PC-3 (cell line): ENCODE data around the gene NDC1. TPM values are rescaled to one million over a fixed set of nuclear protein-coding genes. Genes with fewer than 3 reads are reported as not detected.
A peak's percentile ranks its signal among the peaks of the same experiment; 100 is the strongest.

Experiments used
- ATAC-seq: fragments of 200-7000 bp; cut with Tn5 transposase; 2 replicates; pipeline ENCODE4 v1.9.1; 2020; ENCODE audit warnings: mild to moderate bottlenecking, moderate library complexity
- BruUV-seq: library from RNA; stranded (reverse); fragments of 400-500 nt; replicated peaks from 2 replicates; lab custom pipeline; 2021; lab: Mats Ljungman, UMichigan
- CTCF ChIA-PET: fragments of 300-600 bp; sonication (Branson Sonifier 250); formaldehyde crosslinking; loops from one replicate; lab custom pipeline; 2022; ENCODE audit warnings: antibody characterized with exemption; lab: Charles Lee
- POLR2A ChIA-PET: fragments of 300-600 bp; sonication (Branson Sonifier 250); formaldehyde crosslinking; loops from one replicate; lab custom pipeline; 2022; ENCODE audit warnings: antibody characterized with exemption; ENCODE audit not compliant: unreplicated experiment; lab: Charles Lee
- DNase-seq: peaks from one replicate; pipeline ENCODE4 v3.0.0-alpha.2; 2015
- H2AFZ ChIP-seq: fragments of 300-600 bp; sonication (generic); 2 replicates; pipeline ENCODE4 v1.6.0; 2016; ENCODE audit warnings: antibody characterized with exemption, low read length
- H3F3A ChIP-seq: fragments of 300-600 bp; sonication (generic); one replicate; pipeline ENCODE4 v1.6.0; 2017; ENCODE audit warnings: antibody characterized with exemption, low read length, control low read depth, mild to moderate bottlenecking; ENCODE audit not compliant: unreplicated experiment
- H3K27ac ChIP-seq: fragments of 300-600 bp; sonication (generic); 2 replicates; pipeline ENCODE4 v1.5.1; 2016; ENCODE audit warnings: mild to moderate bottlenecking, low read length
- H3K27me3 ChIP-seq: fragments of 300-600 bp; sonication (generic); 2 replicates; pipeline ENCODE4 v1.6.1; 2016; ENCODE audit warnings: low read length, mixed read lengths
- H3K36me3 ChIP-seq: fragments of 300-600 bp; sonication (generic); 2 replicates; pipeline ENCODE4 v1.6.1; 2016; ENCODE audit warnings: low read depth, mixed run types, low read length, mixed read lengths
- H3K4me1 ChIP-seq: fragments of 300-600 bp; sonication (generic); 2 replicates; pipeline ENCODE4 v1.5.1; 2016; ENCODE audit warnings: low read length; ENCODE audit not compliant: insufficient read depth
- H3K4me2 ChIP-seq: fragments of 300-600 bp; sonication (generic); 2 replicates; pipeline ENCODE4 v1.6.0; 2016; ENCODE audit warnings: low read length
- H3K4me3 ChIP-seq: fragments of 300-600 bp; sonication (generic); 2 replicates; pipeline ENCODE4 v1.5.1; 2016; ENCODE audit warnings: mild to moderate bottlenecking, low read length, mixed read lengths
- H3K79me2 ChIP-seq: fragments of 300-600 bp; sonication (generic); 2 replicates; pipeline ENCODE4 v1.6.1; 2017; ENCODE audit warnings: low read length, mixed read lengths
- H3K9ac ChIP-seq: fragments of 300-600 bp; sonication (generic); 2 replicates; pipeline ENCODE4 v1.6.0; 2016; ENCODE audit warnings: mild to moderate bottlenecking, low read length
- H3K9me2 ChIP-seq: fragments of 300-600 bp; sonication (generic); replicated peaks from 2 replicates; pipeline ENCODE4 v1.6.1; 2016; ENCODE audit warnings: mixed run types, low read length, mixed read lengths
- H3K9me3 ChIP-seq: fragments of 300-600 bp; sonication (generic); 2 replicates; pipeline ENCODE4 v1.6.1; 2016; ENCODE audit warnings: low read length, mixed read lengths
- H4K20me1 ChIP-seq: fragments of 300-600 bp; sonication (generic); 2 replicates; pipeline ENCODE4 v1.6.1; 2016; ENCODE audit warnings: low read length, mixed read lengths
- CTCF ChIP-seq: fragments of 300-600 bp; sonication (generic); conservative IDR thresholded peaks from 2 replicates; pipeline ENCODE4 v1.5.1; 2017; ENCODE audit warnings: antibody characterized with exemption, low read depth, mild to moderate bottlenecking, low read length
- EZH2 ChIP-seq: fragments of 300-600 bp; sonication (generic); IDR thresholded peaks from one replicate; pipeline ENCODE4 v1.6.1; 2017; ENCODE audit warnings: antibody characterized with exemption, mild to moderate bottlenecking, low read length; ENCODE audit not compliant: unreplicated experiment
- EZH2phosphoT487 ChIP-seq: fragments of 300-600 bp; sonication (generic); IDR thresholded peaks from 2 replicates; pipeline ENCODE4 v1.6.1; 2018; ENCODE audit warnings: mild to moderate bottlenecking, antibody characterized with exemption, low read length, borderline replicate concordance
- intact Hi-C: fragments of 100-400 bp; cut with micrococcal nuclease; formaldehyde crosslinking; loops from 2 replicates; pipeline ENCODE4 v1.9.0; 2023
- total RNA-seq: library from RNA; depleted of rRNA; stranded (reverse); fragments of >200 nt; gene quantifications from 2 replicates; pipeline ENCODE4 v1.2.3, GENCODE V29; 2014

The NDC1 gene
- total RNA-seq, 1 experiment from 2014 or later, result 63.6 TPM

DNA sequence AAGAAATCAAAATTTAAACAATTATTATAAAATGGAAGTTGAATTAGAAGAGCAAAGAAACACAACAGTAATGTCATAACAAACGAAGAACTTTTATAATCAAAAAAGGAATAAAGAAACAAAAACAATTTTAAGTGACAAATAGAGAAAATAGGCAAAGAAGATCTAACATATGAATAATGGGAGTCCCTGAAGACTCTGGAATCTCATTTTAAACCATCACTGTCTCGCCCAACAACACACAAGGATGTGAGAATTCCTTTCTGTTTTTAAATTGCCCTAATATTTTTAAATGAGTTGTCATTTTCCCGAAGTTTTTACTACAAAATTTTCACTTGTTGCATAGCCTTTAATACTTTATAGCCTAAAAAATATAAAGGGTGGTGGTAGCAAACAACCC, 4.3 kb upstream of the NDC1 start:
- Histone ChIP-seq H3F3A (no peaks in the 10 kb centered on the region), H3K36me3 (no peaks in the 10 kb centered on the region), H3K9me3 (0 out of 2 replicates have a peak, but pooled peaks cover 3% of the 10 kb centered on the region), H3K4me3 (no peak overlapping the region), H3K79me2 (peaks cover 7% of the 10 kb centered on the region), H3K27ac (no peak overlapping the region), H2AFZ (no peak overlapping the region), H3K4me1 (no peaks in the 10 kb centered on the region), H3K9ac (no peak overlapping the region), H3K27me3 (no peaks in the 10 kb centered on the region), H3K4me2 (no peak overlapping the region), H3K9me2 (no peaks in the 10 kb centered on the region), H4K20me1 (no peaks in the 10 kb centered on the region)
- ATAC-seq (no peak), DNase-seq (no peak)
- no TSS peak for BruUV-seq
- ChIA-PET POLR2A (no interaction called here), CTCF (no interaction called here)
- TF ChIP-seq EZH2 (no peak), CTCF (no peak), EZH2phosphoT487 (no peak)
- intact Hi-C loops, result no loop called here

DNA sequence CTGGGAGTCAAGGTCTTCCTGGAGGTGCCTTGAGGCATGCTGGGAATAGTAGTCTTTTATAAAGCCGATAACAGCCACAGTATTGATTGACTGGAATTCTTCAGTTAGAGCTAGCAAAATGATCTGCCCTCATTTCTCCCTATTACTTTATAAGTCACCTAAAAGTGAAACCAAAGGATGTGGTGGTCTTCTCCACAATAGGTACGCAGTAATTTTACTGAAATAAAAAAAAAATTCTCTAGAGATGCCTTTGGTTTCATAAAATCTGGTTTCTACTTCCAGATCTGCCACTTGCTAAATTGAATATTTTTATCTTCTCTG, 518 bp upstream of the NDC1 start:
- H3K36me3 ChIP-seq, result 0 out of 2 replicates have a peak, but pooled peaks cover 6% of the 10 kb centered on the region

More for the DNA sequence above, 518 bp upstream of the NDC1 start:
- Histone ChIP-seq H4K20me1 (peaks cover 3% of the 10 kb centered on the region; the same call in 1 of the 2 replicates), H3K4me3 (peak overlapping the region; percentile 95), H3F3A (peaks cover 7% of the 10 kb centered on the region), H3K4me1 (peaks cover 23% of the 10 kb centered on the region), H3K9me3 (0 out of 2 replicates have a peak, but pooled peaks cover 3% of the 10 kb centered on the region), H3K27me3 (no peaks in the 10 kb centered on the region), H3K9me2 (no peaks in the 10 kb centered on the region), H2AFZ (peak overlapping the region; percentile 49), H3K79me2 (peaks cover 45% of the 10 kb centered on the region), H3K27ac (no peak overlapping the region; the same call in 1 of the 2 replicates), H3K9ac (peak overlapping the region; percentile 91), H3K4me2 (peak overlapping the region; percentile 87)
- TF ChIP-seq CTCF (no peak), EZH2phosphoT487 (no peak), EZH2 (no peak)
- no peak for ATAC-seq
- ChIA-PET POLR2A (no interaction called here), CTCF (no interaction called here)
- no TSS peak for BruUV-seq
- DNase-seq, result no peak
- intact Hi-C loops, result loop anchor here (5.0 kb wide), 1 partner anchor 101 kb away; the partner anchor contains the start of gene GLIS1
